ENCODE data around the gene SLC46A3. TPM values are rescaled to one million over a fixed set of nuclear protein-coding genes. Genes with fewer than 3 reads are reported as not detected.
"Not testable (repeated sequence)": the region's sequence is repeated elsewhere in the genome, so short reads cannot be mapped to it uniquely, and the experiment has no call there.

Gene SLC46A3
- total and polyA plus RNA-seq, 2 experiments from 2014 or later: 10.3 to 11.6 TPM

DNA sequence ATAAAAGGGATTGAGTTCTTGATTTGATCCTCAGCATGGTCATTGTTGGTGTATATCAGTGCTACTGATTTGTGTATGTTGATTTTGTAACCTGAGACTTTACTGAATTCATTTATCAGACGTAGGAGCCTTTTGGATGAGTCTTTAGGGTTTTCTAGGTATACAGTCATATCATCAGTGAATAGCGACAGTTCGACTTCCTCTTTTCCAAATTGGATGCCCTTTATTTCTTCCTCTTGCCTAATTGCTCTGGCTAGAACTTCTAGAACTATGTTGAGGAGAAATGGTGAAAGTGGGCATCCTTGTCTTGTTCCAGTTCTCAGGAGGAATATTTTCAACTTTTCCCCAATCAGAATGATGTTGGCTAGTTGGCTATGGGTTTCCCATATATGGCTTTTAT lies 32.9 kb downstream of the SLC46A3 start:
- TF ChIP-seq, protein P1, sequence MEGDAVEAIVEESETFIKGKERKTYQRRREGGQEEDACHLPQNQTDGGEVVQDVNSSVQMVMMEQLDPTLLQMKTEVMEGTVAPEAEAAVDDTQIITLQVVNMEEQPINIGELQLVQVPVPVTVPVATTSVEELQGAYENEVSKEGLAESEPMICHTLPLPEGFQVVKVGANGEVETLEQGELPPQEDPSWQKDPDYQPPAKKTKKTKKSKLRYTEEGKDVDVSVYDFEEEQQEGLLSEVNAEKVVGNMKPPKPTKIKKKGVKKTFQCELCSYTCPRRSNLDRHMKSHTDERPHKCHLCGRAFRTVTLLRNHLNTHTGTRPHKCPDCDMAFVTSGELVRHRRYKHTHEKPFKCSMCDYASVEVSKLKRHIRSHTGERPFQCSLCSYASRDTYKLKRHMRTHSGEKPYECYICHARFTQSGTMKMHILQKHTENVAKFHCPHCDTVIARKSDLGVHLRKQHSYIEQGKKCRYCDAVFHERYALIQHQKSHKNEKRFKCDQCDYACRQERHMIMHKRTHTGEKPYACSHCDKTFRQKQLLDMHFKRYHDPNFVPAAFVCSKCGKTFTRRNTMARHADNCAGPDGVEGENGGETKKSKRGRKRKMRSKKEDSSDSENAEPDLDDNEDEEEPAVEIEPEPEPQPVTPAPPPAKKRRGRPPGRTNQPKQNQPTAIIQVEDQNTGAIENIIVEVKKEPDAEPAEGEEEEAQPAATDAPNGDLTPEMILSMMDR (IDR thresholded peaks at IDR 0.05; ENCODE audit: low read depth, low read length): no peak
- H3K36me3 ChIP-seq: no peaks in the 10 kb centered on the region
- H3K4me3 ChIP-seq: no peak overlapping the region
- H3K4me1 ChIP-seq (ENCODE audit: low read depth): no peaks in the 10 kb centered on the region
- DNase-seq (ENCODE audit: low read depth in 1 of 2, low spot score in 1 of 2): no peak
- H3K9me3 ChIP-seq (ENCODE audit: low read depth): no peaks in the 10 kb centered on the region
- no peaks in the 10 kb centered on the region for H3K27me3 ChIP-seq
- H3K27ac ChIP-seq: no peak overlapping the region

DNA sequence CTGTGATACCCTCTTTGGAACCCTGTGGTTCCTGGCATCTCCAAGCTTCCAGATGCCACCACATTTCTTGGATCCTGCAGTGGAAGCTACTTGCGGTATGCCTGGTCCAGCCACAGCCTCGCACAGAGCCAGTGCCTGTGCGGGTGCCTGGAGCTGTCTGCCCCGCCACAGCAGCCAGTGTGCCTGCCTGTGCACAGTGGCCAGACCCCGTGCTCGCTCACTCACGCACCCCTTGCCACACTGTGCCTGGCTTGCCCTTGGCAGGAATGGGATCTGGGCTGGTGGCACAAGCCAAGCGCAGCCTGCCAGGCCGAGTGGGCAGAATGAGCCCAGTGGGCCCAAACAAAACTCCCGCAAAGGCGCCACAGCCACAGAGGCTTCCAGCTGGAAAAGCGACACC lies 33.7 kb downstream of the SLC46A3 start:
- no peak for DNase-seq (ENCODE audit: low read depth in 1 of 2, low spot score in 1 of 2)
- Histone ChIP-seq H3K36me3 (no peaks in the 10 kb centered on the region), H3K9me3 (ENCODE audit: low read depth) (no peaks in the 10 kb centered on the region), H3K27me3 (no peaks in the 10 kb centered on the region), H3K27ac (no peak overlapping the region), H3K4me3 (no peak overlapping the region), H3K4me1 (ENCODE audit: low read depth) (no peaks in the 10 kb centered on the region)
- TF ChIP-seq, protein P1 (IDR thresholded peaks at IDR 0.05; ENCODE audit: low read depth, low read length): no peak

DNA sequence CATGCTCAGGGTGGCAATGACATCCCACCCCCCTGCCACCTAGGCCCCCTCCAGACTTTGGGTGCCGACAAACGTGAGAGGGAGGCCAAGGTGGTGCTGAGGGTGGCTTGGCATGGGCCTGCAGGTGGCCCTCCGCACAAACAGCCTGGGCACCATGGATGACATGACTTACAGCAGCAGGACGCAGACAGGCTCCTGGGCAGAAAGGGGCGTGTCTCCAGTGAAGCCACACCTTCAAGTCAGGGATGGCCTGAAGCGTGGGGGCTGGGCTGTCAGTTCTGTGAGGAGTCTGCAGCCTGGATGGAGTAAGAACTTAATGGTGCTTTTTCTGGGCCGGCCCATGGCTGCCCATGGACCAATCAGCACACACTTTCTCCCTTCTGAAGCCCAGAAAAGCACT lies 34.5 kb downstream of the SLC46A3 start:
- Histone ChIP-seq H3K4me3 (no peak overlapping the region), H3K9me3 (ENCODE audit: low read depth) (no peaks in the 10 kb centered on the region), H3K27me3 (no peaks in the 10 kb centered on the region), H3K36me3 (no peaks in the 10 kb centered on the region), H3K4me1 (ENCODE audit: low read depth) (no peaks in the 10 kb centered on the region), H3K27ac (no peak overlapping the region)
- TF ChIP-seq, protein P1 (IDR thresholded peaks at IDR 0.05; ENCODE audit: low read depth, low read length): no peak
- peak in 1 of 2 donors; percentile 37 for DNase-seq (ENCODE audit: low read depth in 1 of 2, low spot score in 1 of 2)

DNA sequence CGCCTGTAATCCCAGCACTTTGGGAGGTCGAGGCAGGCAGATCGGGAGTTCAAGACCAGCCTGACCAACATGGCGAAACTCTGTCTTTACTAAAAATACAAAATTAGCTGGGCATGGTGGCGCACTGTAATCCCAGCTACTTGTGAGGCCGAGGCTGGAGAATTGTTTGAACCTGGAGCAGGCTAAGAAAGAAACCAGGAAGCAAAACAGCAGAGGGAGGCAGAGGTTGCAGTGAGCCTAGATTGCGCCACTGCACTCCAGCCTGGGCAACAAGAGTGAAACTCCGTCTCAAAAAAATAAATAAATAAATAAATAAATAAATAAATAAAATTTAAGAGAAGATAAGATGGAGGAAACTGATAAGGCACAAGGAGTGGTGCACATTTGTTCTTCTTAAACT lies 35.6 kb downstream of the SLC46A3 start:
- H3K4me3 ChIP-seq; H3K27ac ChIP-seq; DNase-seq (ENCODE audit: low read depth in 1 of 2, low spot score in 1 of 2); H3K27me3 ChIP-seq; H3K9me3 ChIP-seq (ENCODE audit: low read depth); H3K4me1 ChIP-seq (ENCODE audit: low read depth): not testable (repeated sequence)
- peaks cover 10% of the 10 kb centered on the region for H3K36me3 ChIP-seq

DNA sequence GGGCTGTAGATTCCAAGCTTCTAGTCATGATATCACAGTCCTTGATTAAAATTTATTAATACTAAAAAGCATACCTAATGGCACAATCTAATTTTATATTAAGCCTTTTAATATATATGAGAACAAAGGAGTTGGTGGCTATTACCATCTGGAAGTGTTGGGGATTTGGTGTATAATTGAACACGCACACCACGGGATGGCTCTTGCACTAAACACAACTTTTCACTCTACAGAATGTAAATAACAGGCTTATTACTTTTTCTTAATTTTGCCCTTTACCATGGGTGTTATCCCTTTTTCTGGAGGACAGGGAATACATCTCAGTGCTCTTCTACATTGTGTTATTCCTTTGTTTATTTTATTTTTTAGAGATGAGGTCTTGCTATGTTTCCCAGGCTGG lies 38.2 kb downstream of the SLC46A3 start:
- H3K27me3 ChIP-seq: no peaks in the 10 kb centered on the region
- no peak overlapping the region for H3K27ac ChIP-seq
- no peak for DNase-seq (ENCODE audit: low read depth in 1 of 2, low spot score in 1 of 2)
- peaks cover 26% of the 10 kb centered on the region for H3K36me3 ChIP-seq
- H3K4me3 ChIP-seq: no peak overlapping the region
- H3K4me1 ChIP-seq (ENCODE audit: low read depth): no peaks in the 10 kb centered on the region
- TF ChIP-seq, protein P1 (IDR thresholded peaks at IDR 0.05; ENCODE audit: low read depth, low read length): no peak
- H3K9me3 ChIP-seq (ENCODE audit: low read depth): no peaks in the 10 kb centered on the region

DNA sequence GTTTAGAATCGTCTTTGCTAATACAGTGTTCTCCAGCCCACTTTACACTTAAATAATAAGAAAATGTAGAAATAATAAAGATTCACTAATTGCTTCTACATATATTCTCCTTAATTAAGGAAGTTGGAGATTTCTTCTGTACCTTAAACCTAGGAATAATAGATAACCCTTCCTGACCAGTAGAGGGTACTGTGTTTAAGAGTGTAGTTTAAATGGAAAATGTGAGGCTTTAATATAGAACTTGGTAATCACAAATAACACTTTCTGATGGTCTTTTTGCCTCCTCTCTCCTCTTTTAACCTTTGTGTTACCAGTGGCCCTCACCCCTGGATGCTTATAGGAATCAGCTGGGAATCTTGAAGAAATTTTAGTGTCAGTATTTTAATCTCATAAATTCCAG lies 39.1 kb downstream of the SLC46A3 start:
- no peak overlapping the region for H3K27ac ChIP-seq
- H3K27me3 ChIP-seq: no peaks in the 10 kb centered on the region
- peak in 1 of 2 donors; percentile 35 for DNase-seq (ENCODE audit: low read depth in 1 of 2, low spot score in 1 of 2)
- no peaks in the 10 kb centered on the region for H3K9me3 ChIP-seq (ENCODE audit: low read depth)
- H3K4me1 ChIP-seq (ENCODE audit: low read depth): no peaks in the 10 kb centered on the region
- TF ChIP-seq, protein P1 (IDR thresholded peaks at IDR 0.05; ENCODE audit: low read depth, low read length): peak; percentile 47
- no peak overlapping the region for H3K4me3 ChIP-seq
- H3K36me3 ChIP-seq: peaks cover 29% of the 10 kb centered on the region
